Measurements from ENCODE around the gene ATP6AP1.

Gene ATP6AP1

DNA sequence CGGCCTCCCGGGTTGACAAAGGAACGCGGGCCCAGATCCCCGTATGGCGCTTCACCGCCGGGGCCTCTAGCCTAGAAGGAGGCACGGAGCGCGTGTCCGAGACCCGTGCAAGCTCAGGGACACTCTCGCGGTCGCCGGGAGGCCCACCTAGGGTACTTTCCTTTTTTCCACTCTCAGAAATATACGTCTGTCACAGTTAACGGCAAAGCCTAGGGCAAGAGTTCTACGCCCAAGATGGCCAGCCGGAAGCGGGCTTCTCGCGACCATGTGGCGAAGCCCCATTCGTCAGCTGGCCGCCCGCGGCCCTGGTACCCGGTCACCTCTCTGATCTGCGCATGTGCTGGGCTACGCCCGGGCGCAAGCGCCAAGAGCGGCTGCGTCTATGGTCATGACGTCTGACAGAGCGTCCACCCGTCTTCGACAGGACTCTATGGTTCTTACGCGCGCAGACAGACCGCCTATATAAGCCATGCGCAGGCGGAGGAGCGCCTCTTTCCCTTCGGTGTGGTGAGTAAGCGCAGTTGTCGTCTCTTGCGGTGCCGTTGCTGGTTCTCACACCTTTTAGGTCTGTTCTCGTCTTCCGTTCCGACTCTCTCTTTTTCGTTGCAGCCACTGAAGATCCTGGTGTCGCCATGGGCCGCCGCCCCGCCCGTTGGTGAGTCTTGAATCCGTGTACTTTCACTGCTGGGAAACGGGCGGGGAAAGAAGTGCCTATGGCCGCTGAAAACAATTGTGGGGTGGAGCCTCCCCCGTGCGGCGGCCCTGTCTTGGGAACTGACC lies 30.4 kb upstream of the ATP6AP1 start, which contains the start of gene RPL10:
Gene RPL10, plus strand, starts transcription at position 490 of the 780 bp plus-strand sequence. Its CDS starts 143 bp downstream, at position 633.
- TF ChIP-seq, protein P1, sequence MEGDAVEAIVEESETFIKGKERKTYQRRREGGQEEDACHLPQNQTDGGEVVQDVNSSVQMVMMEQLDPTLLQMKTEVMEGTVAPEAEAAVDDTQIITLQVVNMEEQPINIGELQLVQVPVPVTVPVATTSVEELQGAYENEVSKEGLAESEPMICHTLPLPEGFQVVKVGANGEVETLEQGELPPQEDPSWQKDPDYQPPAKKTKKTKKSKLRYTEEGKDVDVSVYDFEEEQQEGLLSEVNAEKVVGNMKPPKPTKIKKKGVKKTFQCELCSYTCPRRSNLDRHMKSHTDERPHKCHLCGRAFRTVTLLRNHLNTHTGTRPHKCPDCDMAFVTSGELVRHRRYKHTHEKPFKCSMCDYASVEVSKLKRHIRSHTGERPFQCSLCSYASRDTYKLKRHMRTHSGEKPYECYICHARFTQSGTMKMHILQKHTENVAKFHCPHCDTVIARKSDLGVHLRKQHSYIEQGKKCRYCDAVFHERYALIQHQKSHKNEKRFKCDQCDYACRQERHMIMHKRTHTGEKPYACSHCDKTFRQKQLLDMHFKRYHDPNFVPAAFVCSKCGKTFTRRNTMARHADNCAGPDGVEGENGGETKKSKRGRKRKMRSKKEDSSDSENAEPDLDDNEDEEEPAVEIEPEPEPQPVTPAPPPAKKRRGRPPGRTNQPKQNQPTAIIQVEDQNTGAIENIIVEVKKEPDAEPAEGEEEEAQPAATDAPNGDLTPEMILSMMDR (conservative IDR thresholded peaks at IDR 0.05): no peak
- H3K27ac ChIP-seq: peak within 1 kb of the TSS; percentile 97

DNA sequence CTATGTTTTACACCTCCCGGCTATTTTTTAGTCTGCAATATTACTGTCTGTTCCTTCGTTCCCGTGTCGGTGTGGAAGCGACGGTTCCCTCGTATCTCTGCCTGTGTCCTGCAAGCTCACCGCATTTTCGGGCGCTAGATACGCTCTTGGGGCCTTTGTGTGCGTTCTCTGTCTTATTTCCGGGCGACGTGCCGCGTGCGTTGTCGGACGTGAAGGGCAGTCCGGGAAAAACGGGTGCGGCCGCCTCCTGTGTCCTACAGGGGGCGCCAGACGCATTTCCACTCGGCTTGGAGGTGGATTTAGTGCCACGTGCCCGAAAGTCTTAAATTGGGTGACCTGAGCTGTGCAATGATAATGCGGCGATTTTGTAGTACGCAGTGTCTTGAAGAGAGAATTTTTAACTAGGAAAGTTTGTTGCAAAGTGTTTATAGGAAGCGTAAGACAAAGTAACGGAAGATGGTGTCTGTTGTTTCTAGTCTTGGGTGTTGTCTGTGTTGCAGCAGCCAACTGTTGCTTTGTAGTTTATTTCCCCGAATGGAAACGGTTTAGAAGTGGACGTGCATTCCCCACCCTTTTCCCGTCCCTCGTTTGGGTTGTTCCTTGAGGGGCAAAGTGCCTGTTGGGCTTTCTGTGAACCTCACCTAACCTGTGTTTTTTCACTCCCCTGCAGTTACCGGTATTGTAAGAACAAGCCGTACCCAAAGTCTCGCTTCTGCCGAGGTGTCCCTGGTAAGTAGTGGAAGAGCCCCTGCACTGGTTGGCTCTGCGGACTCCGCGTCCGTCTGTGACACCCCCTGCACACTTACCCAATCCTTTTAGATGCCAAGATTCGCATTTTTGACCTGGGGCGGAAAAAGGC lies 29.6 kb upstream of the ATP6AP1 start:
- TF ChIP-seq, protein P1 (conservative IDR thresholded peaks at IDR 0.05): peak; percentile 90
- peak overlapping the region; percentile 97 for H3K27ac ChIP-seq

GRCh38 chrX:154399527-154400368 lies 28.7 kb upstream of the ATP6AP1 start:
- H3K27ac ChIP-seq: peak overlapping the region; percentile 97
- TF ChIP-seq, protein P1 (conservative IDR thresholded peaks at IDR 0.05): no peak

DNA sequence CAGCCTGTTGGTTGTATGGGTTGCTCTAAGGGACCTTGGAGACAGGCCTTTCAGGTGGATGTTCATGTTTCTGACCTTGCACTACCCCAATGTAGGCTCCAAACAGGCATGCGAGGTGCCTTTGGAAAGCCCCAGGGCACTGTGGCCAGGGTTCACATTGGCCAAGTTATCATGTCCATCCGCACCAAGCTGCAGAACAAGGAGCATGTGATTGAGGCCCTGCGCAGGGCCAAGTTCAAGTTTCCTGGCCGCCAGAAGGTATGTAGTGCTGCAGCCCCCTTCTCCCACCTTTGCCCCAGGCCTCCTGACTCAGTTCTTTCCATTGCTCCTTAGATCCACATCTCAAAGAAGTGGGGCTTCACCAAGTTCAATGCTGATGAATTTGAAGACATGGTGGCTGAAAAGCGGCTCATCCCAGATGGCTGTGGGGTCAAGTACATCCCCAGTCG lies 28.1 kb upstream of the ATP6AP1 start:
- peak overlapping the region; percentile 97 for H3K27ac ChIP-seq

GRCh38 chrX:154401045-154401799 lies 27.3 kb upstream of the ATP6AP1 start:
- TF ChIP-seq, protein P1 (conservative IDR thresholded peaks at IDR 0.05): no peak
- H3K27ac ChIP-seq: peak overlapping the region; percentile 97

GRCh38 chrX:154401918-154402621 lies 26.4 kb upstream of the ATP6AP1 start:
- TF ChIP-seq, protein P1 (conservative IDR thresholded peaks at IDR 0.05): no peak
- H3K27ac ChIP-seq: peak overlapping the region; percentile 97
